ENCODE data around the gene CALML5. TPM values are rescaled to one million over a fixed set of nuclear protein-coding genes. Genes with fewer than 3 reads are reported as not detected.

The CALML5 gene
- total and polyA plus RNA-seq, 2 experiments from 2014 or later: not detected

DNA sequence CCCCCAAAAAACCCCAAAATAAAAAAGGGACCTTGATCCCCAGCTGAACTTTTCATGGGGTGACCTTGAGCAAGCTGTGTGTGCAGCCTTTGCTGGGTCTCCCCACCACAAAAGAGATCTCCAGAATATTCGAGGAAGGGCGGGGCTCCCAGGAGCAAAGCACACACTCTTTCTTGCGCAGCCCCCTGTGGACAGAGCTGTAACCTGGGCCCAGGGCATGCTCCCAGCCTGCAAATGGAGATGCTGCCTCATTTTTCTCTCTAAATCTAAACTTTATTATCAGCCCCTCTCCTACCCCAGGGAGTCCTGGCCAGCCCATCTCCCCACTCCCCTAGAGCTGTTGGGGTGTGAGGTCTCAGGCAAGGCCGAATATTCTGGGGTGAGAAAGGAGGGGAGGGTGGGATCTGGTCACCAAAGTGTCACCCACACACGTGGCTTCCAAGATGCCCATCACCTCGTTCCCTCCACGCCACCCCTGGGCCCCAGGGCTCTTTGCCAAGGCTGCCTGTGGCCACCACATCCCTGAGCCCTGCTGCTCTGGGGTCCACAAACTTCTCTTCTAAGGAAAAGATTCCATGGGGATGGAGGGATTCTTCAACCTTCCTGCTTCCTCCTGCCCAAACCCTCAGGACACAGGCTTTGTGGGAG, 23.7 kb upstream of the CALML5 start:
- Histone ChIP-seq H3K9ac (no peak overlapping the region), H3K9me3 (ENCODE audit: low read depth) (no peaks in the 10 kb centered on the region), H3K9me2 (ENCODE audit: insufficient read depth) (no peaks in the 10 kb centered on the region), H2AFZ (no peak overlapping the region), H3K4me2 (ENCODE audit: unreplicated experiment) (no peak overlapping the region), H3K4me3 (no peak overlapping the region), H3K4me1 (ENCODE audit: insufficient read depth) (no peaks in the 10 kb centered on the region), H4K20me1 (ENCODE audit: insufficient read depth) (no peaks in the 10 kb centered on the region), H3F3A (ENCODE audit: insufficient read depth) (no peaks in the 10 kb centered on the region), H3K27ac (no peak overlapping the region), H3K27me3 (replicated peaks; ENCODE audit: insufficient read depth) (no peaks in the 10 kb centered on the region), H3K79me2 (ENCODE audit: insufficient read depth) (no peaks in the 10 kb centered on the region), H3K36me3 (ENCODE audit: low read depth) (no peaks in the 10 kb centered on the region)
- TF ChIP-seq EZH2 (IDR thresholded peaks at IDR 0.05; ENCODE audit: insufficient read depth, poor library complexity, severe bottlenecking) (no peak), EZH2phosphoT487 (IDR thresholded peaks at IDR 0.05; ENCODE audit: insufficient read depth, low read depth) (no peak)
- 63 to 68% methylated on average over 7 of the region's 7 CpGs for WGBS, 2 experiments (ENCODE audit: low coverage in 1 of 2, low lambda C conversion rate in 2 of 2, missing lambda C conversion rate in 2 of 2)
- in situ Hi-C loops (cut with MboI): no loop called here
- no peak for DNase-seq

DNA sequence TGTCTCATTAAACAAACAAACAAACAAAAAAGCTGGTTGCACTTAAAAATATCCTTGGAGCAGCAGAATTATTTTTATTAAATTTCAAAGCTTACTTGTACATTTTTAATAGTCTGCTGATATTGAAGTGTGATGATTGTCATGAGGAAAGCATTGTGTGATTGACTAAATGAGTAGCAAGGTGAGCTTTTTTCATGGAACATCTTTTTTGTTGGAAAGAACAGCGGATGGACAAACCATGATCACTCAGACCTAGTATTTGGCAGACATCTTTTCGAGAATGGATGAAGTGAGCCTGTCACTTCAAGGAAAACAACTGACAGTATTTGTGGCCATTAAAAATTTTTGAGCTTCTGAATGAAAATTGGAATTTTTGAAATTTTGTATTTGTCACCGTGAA, 19.7 kb upstream of the CALML5 start:
- H3K4me2 ChIP-seq (ENCODE audit: unreplicated experiment): no peak overlapping the region
- no peaks in the 10 kb centered on the region for H3K4me1 ChIP-seq (ENCODE audit: insufficient read depth)
- H3K27ac ChIP-seq: no peak overlapping the region
- in situ Hi-C loops (cut with MboI): no loop called here
- H4K20me1 ChIP-seq (ENCODE audit: insufficient read depth): no peaks in the 10 kb centered on the region
- H3K9me2 ChIP-seq (ENCODE audit: insufficient read depth): no peaks in the 10 kb centered on the region
- no peak for TF ChIP-seq EZH2 (IDR thresholded peaks at IDR 0.05; ENCODE audit: insufficient read depth, poor library complexity, severe bottlenecking)
- no peak for TF ChIP-seq EZH2phosphoT487 (IDR thresholded peaks at IDR 0.05; ENCODE audit: insufficient read depth, low read depth)
- no peaks in the 10 kb centered on the region for H3K79me2 ChIP-seq (ENCODE audit: insufficient read depth)
- no peak overlapping the region for H3K4me3 ChIP-seq
- H3K27me3 ChIP-seq (replicated peaks; ENCODE audit: insufficient read depth): no peaks in the 10 kb centered on the region
- DNase-seq: no peak
- H2AFZ ChIP-seq: no peak overlapping the region
- H3K9ac ChIP-seq: no peak overlapping the region
- H3K9me3 ChIP-seq (ENCODE audit: low read depth): no peaks in the 10 kb centered on the region
- H3K36me3 ChIP-seq (ENCODE audit: low read depth): no peaks in the 10 kb centered on the region
- H3F3A ChIP-seq (ENCODE audit: insufficient read depth): no peaks in the 10 kb centered on the region
- WGBS, 2 experiments (ENCODE audit: low coverage in 1 of 2, low lambda C conversion rate in 2 of 2, missing lambda C conversion rate in 2 of 2): 69 to 79% methylated on average over 3 of the region's 3 CpGs

DNA sequence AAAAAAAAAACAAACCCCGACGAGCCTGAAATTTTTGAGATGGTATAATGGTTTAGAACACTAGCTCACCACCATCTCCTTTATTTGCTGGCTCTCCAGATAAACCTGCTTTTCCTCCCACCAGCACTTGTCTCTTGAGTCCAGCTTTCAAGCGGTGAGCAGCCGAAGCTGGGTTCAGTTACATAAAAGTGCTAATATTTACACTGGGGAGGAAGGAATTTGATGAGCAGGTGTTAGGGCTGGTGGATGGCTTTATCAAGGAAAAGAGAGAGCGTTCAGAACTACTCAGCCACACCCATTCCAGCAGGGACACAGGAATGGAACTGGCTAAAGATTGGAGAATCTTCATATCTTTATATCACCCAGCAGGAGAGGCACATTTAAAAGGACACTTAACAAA, 18.8 kb upstream of the CALML5 start:
- DNase-seq: no peak
- Histone ChIP-seq H3K9me3 (ENCODE audit: low read depth) (no peaks in the 10 kb centered on the region), H3K27me3 (replicated peaks; ENCODE audit: insufficient read depth) (no peaks in the 10 kb centered on the region), H3K4me1 (ENCODE audit: insufficient read depth) (no peaks in the 10 kb centered on the region), H2AFZ (no peak overlapping the region), H3K79me2 (ENCODE audit: insufficient read depth) (no peaks in the 10 kb centered on the region), H3F3A (ENCODE audit: insufficient read depth) (no peaks in the 10 kb centered on the region), H3K4me3 (no peak overlapping the region), H4K20me1 (ENCODE audit: insufficient read depth) (no peaks in the 10 kb centered on the region), H3K9ac (no peak overlapping the region), H3K4me2 (ENCODE audit: unreplicated experiment) (no peak overlapping the region), H3K27ac (no peak overlapping the region), H3K9me2 (ENCODE audit: insufficient read depth) (no peaks in the 10 kb centered on the region), H3K36me3 (ENCODE audit: low read depth) (no peaks in the 10 kb centered on the region)
- TF ChIP-seq EZH2 (IDR thresholded peaks at IDR 0.05; ENCODE audit: insufficient read depth, poor library complexity, severe bottlenecking) (no peak), EZH2phosphoT487 (IDR thresholded peaks at IDR 0.05; ENCODE audit: insufficient read depth, low read depth) (no peak)
- 55 to 60% methylated on average over 5 of the region's 5 CpGs for WGBS, 2 experiments (ENCODE audit: low coverage in 1 of 2, low lambda C conversion rate in 2 of 2, missing lambda C conversion rate in 2 of 2)
- in situ Hi-C loops (cut with MboI): no loop called here

DNA sequence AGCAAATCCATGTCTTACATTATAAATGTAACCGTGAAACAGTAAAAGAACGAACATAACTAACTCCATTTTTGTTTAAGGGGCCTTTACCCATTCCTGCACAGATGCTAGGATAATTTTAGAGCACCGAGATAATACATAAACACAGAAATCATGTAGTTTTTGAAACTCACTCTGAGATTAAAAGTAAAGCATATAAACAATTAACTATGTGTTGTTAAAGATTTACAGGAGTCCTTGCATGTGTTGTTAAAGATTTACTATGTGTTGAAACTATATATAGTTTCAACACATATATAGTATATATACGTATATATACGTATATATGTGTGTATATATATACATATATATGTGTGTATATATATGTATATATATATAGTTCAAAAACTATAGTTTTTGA, 18.2 kb upstream of the CALML5 start:
- no peak for DNase-seq
- no peaks in the 10 kb centered on the region for H3K36me3 ChIP-seq (ENCODE audit: low read depth)
- H3K4me1 ChIP-seq (ENCODE audit: insufficient read depth): no peaks in the 10 kb centered on the region
- H3K4me2 ChIP-seq (ENCODE audit: unreplicated experiment): no peak overlapping the region
- 57 to 74% methylated on average over 5 of the region's 5 CpGs for whole genome bisulfite sequencing, 2 experiments (ENCODE audit: low coverage in 1 of 2, low lambda C conversion rate in 2 of 2, missing lambda C conversion rate in 2 of 2)
- H3K4me3 ChIP-seq: no peak overlapping the region
- no peak overlapping the region for H3K9ac ChIP-seq
- TF ChIP-seq EZH2 (IDR thresholded peaks at IDR 0.05; ENCODE audit: insufficient read depth, poor library complexity, severe bottlenecking): no peak
- no peak for TF ChIP-seq EZH2phosphoT487 (IDR thresholded peaks at IDR 0.05; ENCODE audit: insufficient read depth, low read depth)
- H3K27me3 ChIP-seq (replicated peaks; ENCODE audit: insufficient read depth): no peaks in the 10 kb centered on the region
- H4K20me1 ChIP-seq (ENCODE audit: insufficient read depth): no peaks in the 10 kb centered on the region
- no peaks in the 10 kb centered on the region for H3K79me2 ChIP-seq (ENCODE audit: insufficient read depth)
- no peak overlapping the region for H3K27ac ChIP-seq
- H2AFZ ChIP-seq: no peak overlapping the region
- no peaks in the 10 kb centered on the region for H3F3A ChIP-seq (ENCODE audit: insufficient read depth)
- in situ Hi-C loops (cut with MboI): no loop called here
- H3K9me3 ChIP-seq (ENCODE audit: low read depth): no peaks in the 10 kb centered on the region
- no peaks in the 10 kb centered on the region for H3K9me2 ChIP-seq (ENCODE audit: insufficient read depth)
